ENCODE data around the gene CYP2A6. TPM values are rescaled to one million over a fixed set of nuclear protein-coding genes. Genes with fewer than 3 reads are reported as not detected.
A peak's percentile ranks its signal among the peaks of the same experiment; 100 is the strongest.
"Not testable (repeated sequence)": the region's sequence is repeated elsewhere in the genome, so short reads cannot be mapped to it uniquely, and the experiment has no call there.

CYP2A6 gene
- total RNA-seq, 6 donors from 2014 or later: 1.5 to 11.6 (median 2.9) TPM; not detected in 1

DNA sequence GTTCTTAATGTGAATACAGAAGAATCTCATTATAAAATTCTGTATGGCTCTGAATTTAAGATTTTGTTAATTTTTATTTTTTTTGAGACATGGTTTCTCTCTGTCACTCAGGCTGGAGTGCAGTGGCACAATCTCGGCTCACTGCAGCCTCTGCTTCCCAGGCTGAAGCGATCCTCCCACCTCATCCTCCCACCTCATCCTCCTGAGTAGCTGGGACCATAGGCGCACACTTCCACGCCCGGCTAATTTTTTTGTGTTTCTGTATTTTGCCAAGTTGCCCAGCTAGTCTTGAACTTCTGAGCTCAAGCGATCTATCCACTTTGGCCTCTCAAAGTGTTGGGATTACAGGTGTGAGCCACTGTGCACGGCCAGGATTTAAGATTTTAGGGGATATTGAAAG lies 17.5 kb upstream of the CYP2A6 start:
- WGBS, 2 donors: 82 to 89% methylated on average over 7 of the region's 7 CpGs
- no peaks in the 10 kb centered on the region for H3K4me1 ChIP-seq
- TF ChIP-seq, protein P1, sequence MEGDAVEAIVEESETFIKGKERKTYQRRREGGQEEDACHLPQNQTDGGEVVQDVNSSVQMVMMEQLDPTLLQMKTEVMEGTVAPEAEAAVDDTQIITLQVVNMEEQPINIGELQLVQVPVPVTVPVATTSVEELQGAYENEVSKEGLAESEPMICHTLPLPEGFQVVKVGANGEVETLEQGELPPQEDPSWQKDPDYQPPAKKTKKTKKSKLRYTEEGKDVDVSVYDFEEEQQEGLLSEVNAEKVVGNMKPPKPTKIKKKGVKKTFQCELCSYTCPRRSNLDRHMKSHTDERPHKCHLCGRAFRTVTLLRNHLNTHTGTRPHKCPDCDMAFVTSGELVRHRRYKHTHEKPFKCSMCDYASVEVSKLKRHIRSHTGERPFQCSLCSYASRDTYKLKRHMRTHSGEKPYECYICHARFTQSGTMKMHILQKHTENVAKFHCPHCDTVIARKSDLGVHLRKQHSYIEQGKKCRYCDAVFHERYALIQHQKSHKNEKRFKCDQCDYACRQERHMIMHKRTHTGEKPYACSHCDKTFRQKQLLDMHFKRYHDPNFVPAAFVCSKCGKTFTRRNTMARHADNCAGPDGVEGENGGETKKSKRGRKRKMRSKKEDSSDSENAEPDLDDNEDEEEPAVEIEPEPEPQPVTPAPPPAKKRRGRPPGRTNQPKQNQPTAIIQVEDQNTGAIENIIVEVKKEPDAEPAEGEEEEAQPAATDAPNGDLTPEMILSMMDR (IDR thresholded peaks at IDR 0.05): no peak
- TF ChIP-seq POLR2AphosphoS5 (IDR thresholded peaks at IDR 0.05) (no peak), EP300 (IDR thresholded peaks at IDR 0.05) (no peak), POLR2A (IDR thresholded peaks at IDR 0.05) (no peak)
- no peak overlapping the region for H3K27ac ChIP-seq
- H3K36me3 ChIP-seq: no peaks in the 10 kb centered on the region
- DNase-seq: no peak
- H3K27me3 ChIP-seq: no peaks in the 10 kb centered on the region
- no peaks in the 10 kb centered on the region for H3K9me3 ChIP-seq
- no peak overlapping the region for H3K4me3 ChIP-seq
- no peak for ATAC-seq (ENCODE audit: low FRiP score in 2 of 2)

DNA sequence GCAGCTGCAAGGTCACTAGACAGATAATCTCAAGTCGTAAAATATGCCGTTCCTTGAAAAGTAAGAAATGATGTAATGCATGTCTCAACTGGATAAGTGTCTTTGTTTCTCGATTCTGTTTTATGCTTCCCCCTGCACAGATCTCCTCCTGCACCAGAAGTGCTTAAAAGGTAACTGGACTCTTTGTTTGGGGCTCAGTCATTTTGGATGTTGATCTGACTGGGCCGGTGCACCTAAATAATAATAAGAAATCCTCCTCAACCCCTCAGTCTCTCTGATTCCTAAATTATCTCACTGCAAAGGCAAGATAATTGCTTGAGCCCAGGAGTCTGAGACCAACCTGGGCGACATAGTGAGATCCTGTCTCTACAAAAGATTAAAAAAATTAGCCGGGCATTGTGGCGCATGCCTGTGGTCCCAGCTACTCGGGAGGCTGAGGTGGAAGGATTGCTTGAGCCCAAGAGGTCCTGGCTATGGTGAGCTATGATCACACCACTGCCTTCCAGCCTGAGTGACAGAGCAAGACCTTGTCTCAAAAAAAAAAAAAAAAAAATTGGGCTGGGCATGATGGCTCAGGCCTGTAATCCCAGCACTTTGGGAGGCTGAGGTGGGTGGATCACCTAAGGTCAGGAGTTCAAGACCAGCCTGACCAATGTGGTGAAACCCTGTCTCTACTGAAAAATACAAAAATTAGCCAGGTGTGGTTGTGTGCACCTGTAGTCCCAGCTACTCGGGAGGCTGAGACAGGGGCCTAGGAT lies 14.7 kb upstream of the CYP2A6 start:
- not testable (repeated sequence) for H3K9me3 ChIP-seq; ATAC-seq (ENCODE audit: low FRiP score in 2 of 2); H3K27me3 ChIP-seq; H3K4me1 ChIP-seq; H3K4me3 ChIP-seq; H3K36me3 ChIP-seq; DNase-seq
- peak overlapping the region in 1 of 4 donors; percentile 1 for H3K27ac ChIP-seq
- WGBS, 2 donors: 53 to 61% methylated on average over 9 of the region's 9 CpGs

DNA sequence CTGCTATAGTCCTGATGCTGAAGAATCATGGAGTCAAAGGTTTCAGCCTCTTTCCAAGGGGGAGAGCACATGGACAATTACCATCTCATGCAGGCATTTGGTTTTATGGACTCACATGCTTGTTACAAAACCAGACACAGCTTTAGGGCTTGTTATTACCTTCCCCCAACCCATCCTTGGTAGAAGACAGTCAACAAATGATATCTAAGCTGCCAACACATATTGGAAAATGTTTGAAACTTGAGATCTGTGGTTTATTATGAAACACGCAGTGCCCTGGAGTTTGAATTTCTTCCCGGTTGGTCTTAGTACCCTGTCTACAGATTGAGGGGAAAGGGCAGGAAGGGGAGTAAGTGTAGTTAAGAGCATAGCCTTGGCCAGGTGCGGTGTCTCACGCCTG lies 12.5 kb upstream of the CYP2A6 start:
- no peak for ATAC-seq (ENCODE audit: low FRiP score in 2 of 2)
- 73 to 93% methylated on average over 4 of the region's 4 CpGs for WGBS, 2 donors

DNA sequence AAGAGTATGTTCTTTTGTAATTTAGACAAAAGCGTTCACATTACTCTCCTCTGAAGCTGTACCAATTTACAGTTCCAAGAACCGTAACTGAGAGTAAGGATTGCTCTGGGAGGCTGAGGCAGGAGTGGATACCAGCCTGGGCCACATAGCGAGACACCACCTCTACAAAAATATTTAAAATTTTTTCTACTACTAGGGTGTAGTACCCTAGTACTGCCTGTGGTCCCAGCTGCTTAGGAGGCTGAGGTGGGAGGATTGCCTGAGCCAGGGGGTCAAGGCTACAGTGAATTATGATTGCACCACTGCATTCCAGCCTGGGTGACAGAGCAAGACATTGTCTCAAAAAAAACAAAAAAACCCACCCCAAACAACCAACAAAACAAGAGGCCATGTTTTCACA lies 12.1 kb upstream of the CYP2A6 start:
- H3K36me3 ChIP-seq: no peaks in the 10 kb centered on the region
- TF ChIP-seq EP300 (IDR thresholded peaks at IDR 0.05) (no peak), POLR2AphosphoS5 (IDR thresholded peaks at IDR 0.05) (no peak), POLR2A (IDR thresholded peaks at IDR 0.05) (no peak)
- TF ChIP-seq, protein P1 (IDR thresholded peaks at IDR 0.05): no peak
- WGBS, 2 donors: 90 to 96% methylated on average over 3 of the region's 3 CpGs
- no peaks in the 10 kb centered on the region for H3K9me3 ChIP-seq
- no peaks in the 10 kb centered on the region for H3K4me1 ChIP-seq
- DNase-seq: no peak
- H3K4me3 ChIP-seq: no peak overlapping the region
- H3K27me3 ChIP-seq: no peaks in the 10 kb centered on the region
- no peak overlapping the region for H3K27ac ChIP-seq
- no peak for ATAC-seq (ENCODE audit: low FRiP score in 2 of 2)

More for the DNA sequence above, 12.5 kb upstream of the CYP2A6 start:
- H3K27me3 ChIP-seq: no peaks in the 10 kb centered on the region
- TF ChIP-seq POLR2A (IDR thresholded peaks at IDR 0.05) (no peak), POLR2AphosphoS5 (IDR thresholded peaks at IDR 0.05) (no peak), EP300 (IDR thresholded peaks at IDR 0.05) (no peak)
- TF ChIP-seq, protein P1 (IDR thresholded peaks at IDR 0.05): no peak
- H3K36me3 ChIP-seq: no peaks in the 10 kb centered on the region
- H3K9me3 ChIP-seq: no peaks in the 10 kb centered on the region
- no peaks in the 10 kb centered on the region for H3K4me1 ChIP-seq
- no peak overlapping the region for H3K4me3 ChIP-seq
- no peak overlapping the region for H3K27ac ChIP-seq
- no peak for DNase-seq

DNA sequence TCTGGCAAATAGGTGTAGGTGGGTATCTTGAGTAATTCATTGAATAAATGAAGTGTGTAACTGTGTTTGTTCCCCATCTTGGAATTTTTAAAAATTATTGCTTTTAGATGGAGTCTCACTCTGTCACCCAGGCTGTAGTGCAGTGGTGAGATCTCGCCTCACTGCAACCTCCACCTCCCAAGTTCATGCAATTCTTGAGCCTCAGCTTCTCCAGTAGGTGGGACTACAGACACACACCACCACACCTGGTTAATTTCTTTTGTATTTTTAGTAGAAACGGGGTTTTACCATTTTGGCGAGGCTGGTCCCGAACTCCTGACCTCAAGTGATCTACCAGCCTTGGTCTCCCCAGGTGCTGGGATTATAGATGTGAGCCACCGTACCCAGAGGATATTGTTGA lies 7.9 kb upstream of the CYP2A6 start:
- DNase-seq: no peak
- no peaks in the 10 kb centered on the region for H3K9me3 ChIP-seq
- WGBS, 2 donors: 88 to 92% methylated on average over 5 of the region's 5 CpGs

DNA sequence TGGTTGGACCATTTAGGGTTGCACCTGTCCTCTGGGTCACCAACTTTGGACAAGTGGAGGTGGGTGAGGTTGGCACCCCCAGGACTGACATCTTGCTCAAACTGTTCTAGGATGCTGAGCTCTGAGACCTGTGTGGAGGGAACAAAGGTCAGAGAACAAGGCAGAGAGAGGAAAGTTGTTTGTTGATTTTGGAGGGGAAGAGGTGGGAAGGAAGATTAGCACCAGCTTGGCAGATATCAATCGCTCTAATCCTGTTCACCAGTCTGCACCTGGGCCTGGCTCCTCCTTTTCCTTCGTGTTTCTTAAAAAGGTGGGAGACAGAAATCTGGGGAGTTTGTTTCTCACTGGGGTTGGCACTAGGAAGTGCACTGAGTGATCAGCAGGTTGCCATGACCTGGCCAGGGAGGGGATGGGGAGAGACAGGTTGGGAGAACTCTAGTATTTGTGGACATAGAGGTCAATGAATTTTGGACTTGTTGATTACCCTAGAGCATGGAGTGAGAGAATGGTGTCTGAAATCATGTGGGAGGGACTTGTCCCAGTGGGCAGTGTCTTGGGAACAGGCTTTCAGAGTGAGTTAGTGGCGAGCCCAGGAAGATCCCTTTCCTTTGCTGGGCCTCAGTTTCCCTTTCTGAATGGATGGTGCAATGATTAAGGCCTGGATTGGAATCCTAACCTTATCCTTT lies 2.4 kb upstream of the CYP2A6 start:
- H3K4me3 ChIP-seq, H3K36me3 ChIP-seq, DNase-seq, H3K27me3 ChIP-seq, H3K27ac ChIP-seq, H3K9me3 ChIP-seq, H3K4me1 ChIP-seq: not testable (repeated sequence)
- 66 to 81% methylated on average over 2 of the region's 3 CpGs for WGBS, 2 donors
- peak in 1 of 2 donors; percentile 3 for ATAC-seq (ENCODE audit: low FRiP score in 2 of 2)

More for the DNA sequence above, 7.9 kb upstream of the CYP2A6 start:
- TF ChIP-seq POLR2AphosphoS5 (IDR thresholded peaks at IDR 0.05) (no peak), EP300 (IDR thresholded peaks at IDR 0.05) (no peak), POLR2A (IDR thresholded peaks at IDR 0.05) (no peak)
- TF ChIP-seq, protein P1 (IDR thresholded peaks at IDR 0.05): no peak
- Histone ChIP-seq H3K4me1 (no peaks in the 10 kb centered on the region), H3K27me3 (no peaks in the 10 kb centered on the region), H3K4me3 (no peak overlapping the region), H3K27ac (no peak overlapping the region), H3K36me3 (no peaks in the 10 kb centered on the region)
- ATAC-seq (ENCODE audit: low FRiP score in 2 of 2): no peak

DNA sequence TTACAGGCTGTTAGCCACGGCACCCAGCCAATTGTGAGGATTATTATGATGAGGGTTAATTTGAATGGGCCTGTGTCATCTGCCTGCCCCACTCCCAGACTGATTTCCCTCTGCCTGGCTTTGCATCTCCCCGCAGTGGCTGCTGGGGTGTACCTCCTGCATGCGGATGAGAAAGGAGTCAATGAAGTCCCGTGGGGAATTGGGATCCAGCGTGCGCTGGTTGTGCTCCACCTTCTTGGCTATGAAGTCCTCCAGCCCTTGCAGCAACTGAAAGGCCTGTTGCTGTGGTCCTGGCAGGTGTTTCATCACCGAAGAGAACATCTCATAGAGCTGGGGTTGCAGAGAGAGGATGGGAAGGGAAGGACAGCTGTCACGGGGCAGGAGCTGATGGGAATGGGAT lies 3.5 kb downstream of the CYP2A6 start:
- peaks cover 3 to 12% (median 4%) of the 10 kb centered on the region in 4 donors for H3K4me1 ChIP-seq
- not testable (repeated sequence) for H3K9me3 ChIP-seq; H3K36me3 ChIP-seq; H3K27ac ChIP-seq; H3K4me3 ChIP-seq; ATAC-seq (ENCODE audit: low FRiP score in 2 of 2); H3K27me3 ChIP-seq; DNase-seq
- WGBS, 2 donors: 86 to 97% methylated on average over 4 to 8 of the region's 8 CpGs

DNA sequence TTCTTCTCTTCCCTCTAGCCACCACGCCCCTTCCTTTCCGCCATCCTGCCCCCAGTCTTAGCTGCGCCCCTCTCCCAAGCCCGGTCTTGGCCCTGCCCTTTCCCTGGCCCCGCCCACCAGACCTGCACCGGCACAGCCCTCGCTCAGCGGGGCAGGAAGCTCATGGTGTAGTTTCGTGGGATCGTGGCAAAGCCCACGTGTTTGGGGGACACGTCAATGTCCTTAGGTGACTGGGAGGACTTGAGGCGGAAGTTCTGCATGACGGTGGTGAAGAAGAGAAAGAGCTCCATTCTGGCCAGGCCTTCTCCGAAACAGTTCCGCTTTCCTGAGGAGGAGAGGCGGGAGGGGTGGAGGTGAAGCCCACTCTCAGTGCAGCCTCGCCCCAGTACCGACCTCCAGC lies 6.6 kb downstream of the CYP2A6 start:
- peak; percentile 77 to 83 for ATAC-seq (ENCODE audit: low FRiP score in 2 of 2)
- not testable (repeated sequence) for H3K27me3 ChIP-seq, H3K36me3 ChIP-seq, H3K9me3 ChIP-seq
- Histone ChIP-seq H3K4me1 (peaks cover 3 to 12% (median 4%) of the 10 kb centered on the region in 4 donors), H3K27ac (peak overlapping the region in 2 of 4 donors; percentile 18 to 35), H3K4me3 (peak overlapping the region in 3 of 4 donors; percentile 17 to 25 (median 21))
- DNase-seq: peak; percentile 75 to 84
- 2 to 3% methylated on average over 17 of the region's 19 CpGs for WGBS, 2 donors

Measured in upper lobe of left lung (tissue), 6 donors.